ENCODE measurements around the gene UGDH.
"Not testable (repeated sequence)": the region's sequence is repeated elsewhere in the genome, so short reads cannot be mapped to it uniquely, and the experiment has no call there.

The UGDH gene

GRCh38 chr4:39527296-39528060 is at the start of gene UGDH:
Gene UGDH (minus strand): TSS chr4:39527439. CDS start chr4:39521512, 5,927 bp downstream.
- peak; percentile 96 for DNase-seq (ENCODE audit: low spot score)

- DNase-seq (ENCODE audit: low spot score): no peak
Measured at GRCh38 chr4:39574946-39575345, 47.7 kb upstream of the UGDH start.

GRCh38 chr4:39571504-39571903 is 44.3 kb upstream of the UGDH start:
- DNase-seq (ENCODE audit: low spot score): no peak

GRCh38 chr4:39571054-39571453 is 43.8 kb upstream of the UGDH start:
- no peak for DNase-seq (ENCODE audit: low spot score)

GRCh38 chr4:39569209-39569608 is 42.0 kb upstream of the UGDH start:
- no peak for DNase-seq (ENCODE audit: low spot score)

GRCh38 chr4:39568805-39569204 is 41.6 kb upstream of the UGDH start:
- DNase-seq (ENCODE audit: low spot score): no peak

- no peak for DNase-seq (ENCODE audit: low spot score)
Measured at GRCh38 chr4:39565878-39566600, 38.8 kb upstream of the UGDH start.

- no peak for DNase-seq (ENCODE audit: low spot score)
Measured at GRCh38 chr4:39563346-39563847, 36.2 kb upstream of the UGDH start.

- DNase-seq (ENCODE audit: low spot score): no peak
Measured at GRCh38 chr4:39562792-39563191, 35.6 kb upstream of the UGDH start.

GRCh38 chr4:39559626-39560025 is 32.4 kb upstream of the UGDH start:
- no peak for DNase-seq (ENCODE audit: low spot score)

GRCh38 chr4:39555472-39555871 is 28.2 kb upstream of the UGDH start:
- DNase-seq (ENCODE audit: low spot score): no peak

GRCh38 chr4:39548425-39549067 is 21.3 kb upstream of the UGDH start:
- DNase-seq (ENCODE audit: low spot score): no peak

- DNase-seq (ENCODE audit: low spot score): no peak
Measured at GRCh38 chr4:39544580-39545315, 17.5 kb upstream of the UGDH start.

GRCh38 chr4:39544080-39544479 is 16.8 kb upstream of the UGDH start:
- not testable (repeated sequence) for DNase-seq (ENCODE audit: low spot score)

GRCh38 chr4:39543034-39543433 is 15.8 kb upstream of the UGDH start:
- DNase-seq (ENCODE audit: low spot score): no peak

GRCh38 chr4:39542611-39543012 is 15.4 kb upstream of the UGDH start:
- no peak for DNase-seq (ENCODE audit: low spot score)

- no peak for DNase-seq (ENCODE audit: low spot score)
Measured at GRCh38 chr4:39541987-39542610, 14.9 kb upstream of the UGDH start.

- DNase-seq (ENCODE audit: low spot score): no peak
Measured at GRCh38 chr4:39539089-39539611, 11.9 kb upstream of the UGDH start.

GRCh38 chr4:39533541-39533940 is 6.3 kb upstream of the UGDH start:
- DNase-seq (ENCODE audit: low spot score): no peak

GRCh38 chr4:39532237-39532636 is 5.0 kb upstream of the UGDH start:
- not testable (repeated sequence) for DNase-seq (ENCODE audit: low spot score)

- DNase-seq (ENCODE audit: low spot score): no peak
Measured at GRCh38 chr4:39530682-39531081, 3.4 kb upstream of the UGDH start.
